HEK293 (cell line): ENCODE data around the gene PALM2AKAP2.

Experiments
- KLF9 ChIP-seq: fragments of 450-650 bp; formaldehyde crosslinking; IDR thresholded peaks from 2 replicates; pipeline ENCODE4 v1.5.1; 2016; ENCODE audit warnings: missing biosample characterization, missing genetic modification characterization, low read depth
- ZNF76 ChIP-seq: fragments of 450-650 bp; formaldehyde crosslinking; IDR thresholded peaks from 2 replicates; pipeline ENCODE4; 2016; ENCODE audit warnings: low read depth, missing biosample characterization, missing genetic modification characterization, borderline replicate concordance
- TF ChIP-seq, protein P1 (sequence below): fragments of 450-650 bp; formaldehyde crosslinking; IDR thresholded peaks from 2 replicates; pipeline ENCODE4 v1.5.1; 2016; ENCODE audit warnings: missing biosample characterization, missing genetic modification characterization
- TF ChIP-seq, protein P2 (sequence below): sonication (generic); formaldehyde crosslinking; IDR thresholded peaks from 2 replicates; pipeline ENCODE4 v1.8.1; 2022; ENCODE audit warnings: mild to moderate bottlenecking, moderate library complexity, missing genetic modification reagents

DNA sequence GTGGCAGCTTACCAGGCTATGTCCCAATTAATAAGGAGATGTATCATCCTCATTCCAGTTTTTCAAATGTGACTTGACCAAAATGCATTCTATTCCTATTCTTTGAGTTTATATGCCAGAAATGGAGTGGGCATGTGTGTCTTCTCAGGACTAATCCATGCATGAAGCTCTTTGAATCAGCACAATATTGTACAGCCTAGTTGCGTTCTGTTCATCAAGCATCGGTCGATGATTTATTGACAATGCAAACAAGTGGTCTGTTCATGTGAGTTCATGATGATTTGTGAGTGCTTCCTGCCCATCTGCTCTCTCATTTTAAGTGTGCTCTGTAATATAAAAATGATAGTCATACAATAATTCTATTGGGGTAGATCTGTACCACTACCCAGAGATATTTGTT, 48.3 kb downstream of the PALM2AKAP2 start:
- no peak for TF ChIP-seq ZNF76 (tag by site-specific recombination)
- no peak for TF ChIP-seq KLF9 (tag by site-specific recombination)
- TF ChIP-seq, protein P1, sequence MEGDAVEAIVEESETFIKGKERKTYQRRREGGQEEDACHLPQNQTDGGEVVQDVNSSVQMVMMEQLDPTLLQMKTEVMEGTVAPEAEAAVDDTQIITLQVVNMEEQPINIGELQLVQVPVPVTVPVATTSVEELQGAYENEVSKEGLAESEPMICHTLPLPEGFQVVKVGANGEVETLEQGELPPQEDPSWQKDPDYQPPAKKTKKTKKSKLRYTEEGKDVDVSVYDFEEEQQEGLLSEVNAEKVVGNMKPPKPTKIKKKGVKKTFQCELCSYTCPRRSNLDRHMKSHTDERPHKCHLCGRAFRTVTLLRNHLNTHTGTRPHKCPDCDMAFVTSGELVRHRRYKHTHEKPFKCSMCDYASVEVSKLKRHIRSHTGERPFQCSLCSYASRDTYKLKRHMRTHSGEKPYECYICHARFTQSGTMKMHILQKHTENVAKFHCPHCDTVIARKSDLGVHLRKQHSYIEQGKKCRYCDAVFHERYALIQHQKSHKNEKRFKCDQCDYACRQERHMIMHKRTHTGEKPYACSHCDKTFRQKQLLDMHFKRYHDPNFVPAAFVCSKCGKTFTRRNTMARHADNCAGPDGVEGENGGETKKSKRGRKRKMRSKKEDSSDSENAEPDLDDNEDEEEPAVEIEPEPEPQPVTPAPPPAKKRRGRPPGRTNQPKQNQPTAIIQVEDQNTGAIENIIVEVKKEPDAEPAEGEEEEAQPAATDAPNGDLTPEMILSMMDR (tag by site-specific recombination) = no peak
- TF ChIP-seq, protein P2, sequence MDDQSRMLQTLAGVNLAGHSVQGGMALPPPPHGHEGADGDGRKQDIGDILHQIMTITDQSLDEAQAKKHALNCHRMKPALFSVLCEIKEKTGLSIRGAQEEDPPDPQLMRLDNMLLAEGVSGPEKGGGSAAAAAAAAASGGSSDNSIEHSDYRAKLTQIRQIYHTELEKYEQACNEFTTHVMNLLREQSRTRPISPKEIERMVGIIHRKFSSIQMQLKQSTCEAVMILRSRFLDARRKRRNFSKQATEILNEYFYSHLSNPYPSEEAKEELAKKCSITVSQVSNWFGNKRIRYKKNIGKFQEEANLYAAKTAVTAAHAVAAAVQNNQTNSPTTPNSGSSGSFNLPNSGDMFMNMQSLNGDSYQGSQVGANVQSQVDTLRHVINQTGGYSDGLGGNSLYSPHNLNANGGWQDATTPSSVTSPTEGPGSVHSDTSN (CRISPR knock-in tag) = no peak
